ENCODE results near the gene NMNAT3.

The NMNAT3 gene

DNA sequence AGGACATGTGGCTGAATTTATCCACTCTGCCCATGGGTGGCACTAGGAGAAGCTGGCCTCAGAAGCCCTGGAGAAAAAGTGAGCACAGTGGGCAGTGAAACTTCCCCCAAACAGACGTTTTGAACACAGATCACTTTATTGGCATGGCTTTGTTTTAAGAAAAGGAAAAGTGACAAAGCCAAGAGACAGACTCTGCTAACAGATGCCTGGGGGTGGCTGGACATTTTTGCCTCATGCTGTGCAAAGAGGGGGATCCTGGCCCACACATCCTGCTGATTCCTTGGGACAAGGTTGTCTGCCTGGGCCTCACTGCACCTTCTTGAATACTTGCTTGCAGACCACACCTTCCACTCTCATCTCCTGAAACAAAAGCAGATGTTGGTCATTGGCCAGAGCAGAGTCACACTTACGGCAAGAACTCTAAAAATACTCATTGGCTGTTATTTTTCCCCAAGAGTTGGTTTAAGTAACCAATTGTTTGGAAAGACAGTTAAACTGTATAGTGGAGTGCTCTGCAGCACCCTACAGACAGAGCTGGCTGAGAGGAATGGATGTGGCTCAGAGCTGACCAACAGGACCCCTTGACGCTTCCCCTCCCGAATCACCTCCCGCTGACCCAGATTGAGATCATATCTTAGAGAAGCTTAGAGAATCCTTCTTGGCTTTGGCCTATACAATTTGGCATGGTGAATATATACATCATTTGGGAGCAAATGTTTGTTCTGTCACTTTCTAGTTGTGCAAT lies 160.3 kb downstream of the NMNAT3 start:
- DNase-seq, result no peak

GRCh38 chr3:139514741-139515140 lies 163.0 kb downstream of the NMNAT3 start:
- DNase-seq, result no peak

Measured in stimulated activated CD4-positive, alpha-beta T cell treated with anti-CD3 and anti-CD28 coated beads, Interleukin-2, amount 100 ng/mL, for 24 hours (primary cell).